Smooth muscle cell (in vitro differentiated cells): ENCODE measurements around the gene IL32. TPM values are rescaled to one million over a fixed set of nuclear protein-coding genes. Genes with fewer than 3 reads are reported as not detected.
A peak's percentile ranks its signal among the peaks of the same experiment; 100 is the strongest.

ENCODE experiments used
- DNase-seq: peaks from one replicate; lab custom pipeline; 2025; ENCODE audit not compliant: unreplicated experiment; lab: John Stamatoyannopoulos, UW
- H2AFZ ChIP-seq: fragments of 200-600 bp; sonication (generic); 2 replicates; pipeline ENCODE4 v1.6.0; 2016; ENCODE audit warnings: antibody characterized with exemption, low read depth, mild to moderate bottlenecking
- H3F3A ChIP-seq: fragments of 200-600 bp; sonication (generic); 2 replicates; pipeline ENCODE4 v1.6.0; 2017; ENCODE audit warnings: antibody characterized with exemption, low read depth
- H3K27ac ChIP-seq: fragments of 200-600 bp; sonication (generic); 2 replicates; pipeline ENCODE4 v1.5.1; 2016; ENCODE audit warnings: low read depth, mild to moderate bottlenecking
- H3K27me3 ChIP-seq: fragments of 200-600 bp; sonication (generic); 2 replicates; pipeline ENCODE4 v1.6.1; 2016; ENCODE audit warnings: low read depth, mild to moderate bottlenecking
- H3K36me3 ChIP-seq: fragments of 200-600 bp; sonication (generic); 2 replicates; pipeline ENCODE4 v1.5.1; 2016; ENCODE audit warnings: low read depth
- H3K4me1 ChIP-seq: fragments of 200-600 bp; sonication (generic); 2 replicates; pipeline ENCODE4 v1.5.1; 2016; ENCODE audit warnings: low read depth
- H3K4me2 ChIP-seq: fragments of 200-600 bp; sonication (generic); 2 replicates; pipeline ENCODE4 v1.6.0; 2016; ENCODE audit warnings: mild to moderate bottlenecking
- H3K4me3 ChIP-seq: fragments of 200-600 bp; sonication (generic); 2 replicates; pipeline ENCODE4 v1.5.1; 2016; ENCODE audit warnings: mild to moderate bottlenecking
- H3K79me2 ChIP-seq: fragments of 200-600 bp; sonication (generic); 2 replicates; pipeline ENCODE4 v1.6.0; 2016; ENCODE audit warnings: low read depth, mild to moderate bottlenecking
- H3K9ac ChIP-seq: fragments of 200-600 bp; sonication (generic); 2 replicates; pipeline ENCODE4 v1.6.0; 2016; ENCODE audit warnings: low read depth
- H3K9me3 ChIP-seq: fragments of 200-600 bp; sonication (generic); replicated peaks from 2 replicates; pipeline ENCODE4 v1.5.1; 2016; ENCODE audit warnings: low read depth
- H4K20me1 ChIP-seq: fragments of 200-600 bp; sonication (generic); 2 replicates; pipeline ENCODE4 v1.6.0; 2016; ENCODE audit warnings: low read depth
- WGBS: methylation state at CpG from one replicate; pipeline ENCODE4 v1.1.7; 2016; ENCODE audit warnings: low lambda C conversion rate; 5-methylcytosine and 5-hydroxymethylcytosine counted together
- polyA plus RNA-seq: library from polyadenylated mRNA; unstranded; fragments of >200 nt; fragmentation: Nextera tagmentation; extraction: Ambion mirVana; gene quantifications from 2 replicates; pipeline ENCODE4 v1.2.1, GENCODE V29; 2016
- total RNA-seq: library from RNA; depleted of rRNA; stranded (reverse); fragments of >200 nt; gene quantifications from 2 replicates; pipeline ENCODE4 v1.2.3, GENCODE V29; 2014
- TF ChIP-seq, protein P1 (sequence below): fragments of 200-600 bp; sonication (generic); IDR thresholded peaks from 2 replicates; pipeline ENCODE4 v1.5.1; 2017; ENCODE audit warnings: borderline replicate concordance, mild to moderate bottlenecking, antibody characterized with exemption; ENCODE audit not compliant: insufficient read depth, poor library complexity, severe bottlenecking

IL32 gene
- total and polyA plus RNA-seq, 2 experiments from 2014 or later, result 26.3 to 27.7 TPM

- Histone ChIP-seq H2AFZ (no peak within 1 kb of the TSS), H3K4me2 (peak within 1 kb of the TSS; percentile 93), H3K79me2 (no peaks in the 10 kb centered on the region), H3K4me3 (peak within 1 kb of the TSS; percentile 54), H3K9me3 (no peaks in the 10 kb centered on the region), H3K27me3 (peaks cover 74% of the 10 kb centered on the region), H3K36me3 (no peaks in the 10 kb centered on the region), H4K20me1 (no peaks in the 10 kb centered on the region), H3K27ac (no peak within 1 kb of the TSS), H3K4me1 (peaks cover 11% of the 10 kb centered on the region), H3K9ac (no peak within 1 kb of the TSS), H3F3A (no peaks in the 10 kb centered on the region)
- no peak for DNase-seq
- under 1% methylated on average over 59 of the region's 86 CpGs for WGBS
- TF ChIP-seq, protein P1, sequence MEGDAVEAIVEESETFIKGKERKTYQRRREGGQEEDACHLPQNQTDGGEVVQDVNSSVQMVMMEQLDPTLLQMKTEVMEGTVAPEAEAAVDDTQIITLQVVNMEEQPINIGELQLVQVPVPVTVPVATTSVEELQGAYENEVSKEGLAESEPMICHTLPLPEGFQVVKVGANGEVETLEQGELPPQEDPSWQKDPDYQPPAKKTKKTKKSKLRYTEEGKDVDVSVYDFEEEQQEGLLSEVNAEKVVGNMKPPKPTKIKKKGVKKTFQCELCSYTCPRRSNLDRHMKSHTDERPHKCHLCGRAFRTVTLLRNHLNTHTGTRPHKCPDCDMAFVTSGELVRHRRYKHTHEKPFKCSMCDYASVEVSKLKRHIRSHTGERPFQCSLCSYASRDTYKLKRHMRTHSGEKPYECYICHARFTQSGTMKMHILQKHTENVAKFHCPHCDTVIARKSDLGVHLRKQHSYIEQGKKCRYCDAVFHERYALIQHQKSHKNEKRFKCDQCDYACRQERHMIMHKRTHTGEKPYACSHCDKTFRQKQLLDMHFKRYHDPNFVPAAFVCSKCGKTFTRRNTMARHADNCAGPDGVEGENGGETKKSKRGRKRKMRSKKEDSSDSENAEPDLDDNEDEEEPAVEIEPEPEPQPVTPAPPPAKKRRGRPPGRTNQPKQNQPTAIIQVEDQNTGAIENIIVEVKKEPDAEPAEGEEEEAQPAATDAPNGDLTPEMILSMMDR, result no peak
These were observed 19.4 kb upstream of the IL32 start, which contains the start of gene MMP25 for GRCh38 chr16:3045758-3046640. Gene MMP25, plus strand, starts transcription at chr16:3046561. Its CDS starts 357 bp downstream, at chr16:3046918.

- Histone ChIP-seq H3K79me2 (no peaks in the 10 kb centered on the region), H3K4me3 (no peak overlapping the region), H3K9ac (no peak overlapping the region), H2AFZ (no peak overlapping the region), H3K27ac (no peak overlapping the region), H3K4me2 (peak overlapping the region; percentile 93), H3K4me1 (peaks cover 11% of the 10 kb centered on the region), H3K9me3 (no peaks in the 10 kb centered on the region), H3F3A (no peaks in the 10 kb centered on the region), H4K20me1 (no peaks in the 10 kb centered on the region), H3K27me3 (peaks cover 74% of the 10 kb centered on the region), H3K36me3 (no peaks in the 10 kb centered on the region)
- no peak for DNase-seq
- TF ChIP-seq, protein P1, result no peak
- WGBS, result 2% methylated on average over 22 of the region's 54 CpGs
These were observed 18.6 kb upstream of the IL32 start for GRCh38 chr16:3046641-3047386.

- H3K36me3 ChIP-seq, result no peaks in the 10 kb centered on the region
- no peak overlapping the region for H3K27ac ChIP-seq
- no peak for DNase-seq
- peaks cover 11% of the 10 kb centered on the region for H3K4me1 ChIP-seq
- no peaks in the 10 kb centered on the region for H3K79me2 ChIP-seq
- H4K20me1 ChIP-seq, result no peaks in the 10 kb centered on the region
- H3K4me2 ChIP-seq, result no peak overlapping the region
- peaks cover 73% of the 10 kb centered on the region for H3K27me3 ChIP-seq
- TF ChIP-seq, protein P1, result no peak
- no peak overlapping the region for H2AFZ ChIP-seq
- H3K4me3 ChIP-seq, result no peak overlapping the region
- H3K9ac ChIP-seq, result no peak overlapping the region
- H3K9me3 ChIP-seq, result no peaks in the 10 kb centered on the region
- WGBS, result 29% methylated on average over 13 of the region's 13 CpGs
- no peaks in the 10 kb centered on the region for H3F3A ChIP-seq
These were observed 18.1 kb upstream of the IL32 start for GRCh38 chr16:3047387-3047720.
